PC-3 (cell line): ENCODE data around the gene KRT86. TPM values are rescaled to one million over a fixed set of nuclear protein-coding genes. Genes with fewer than 3 reads are reported as not detected.

Experiments used
- ATAC-seq: fragments of 200-7000 bp; cut with Tn5 transposase; 2 replicates; pipeline ENCODE4 v1.9.1; 2020; ENCODE audit warnings: mild to moderate bottlenecking, moderate library complexity
- BruUV-seq: library from RNA; stranded (reverse); fragments of 400-500 nt; replicated peaks from 2 replicates; lab custom pipeline; 2021; lab: Mats Ljungman, UMichigan
- CTCF ChIA-PET: fragments of 300-600 bp; sonication (Branson Sonifier 250); formaldehyde crosslinking; loops from one replicate; lab custom pipeline; 2022; ENCODE audit warnings: antibody characterized with exemption; lab: Charles Lee
- POLR2A ChIA-PET: fragments of 300-600 bp; sonication (Branson Sonifier 250); formaldehyde crosslinking; loops from one replicate; lab custom pipeline; 2022; ENCODE audit warnings: antibody characterized with exemption; ENCODE audit not compliant: unreplicated experiment; lab: Charles Lee
- DNase-seq: peaks from one replicate; pipeline ENCODE4 v3.0.0-alpha.2; 2015
- H2AFZ ChIP-seq: fragments of 300-600 bp; sonication (generic); 2 replicates; pipeline ENCODE4 v1.6.0; 2016; ENCODE audit warnings: antibody characterized with exemption, low read length
- H3F3A ChIP-seq: fragments of 300-600 bp; sonication (generic); one replicate; pipeline ENCODE4 v1.6.0; 2017; ENCODE audit warnings: antibody characterized with exemption, low read length, control low read depth, mild to moderate bottlenecking; ENCODE audit not compliant: unreplicated experiment
- H3K27ac ChIP-seq: fragments of 300-600 bp; sonication (generic); 2 replicates; pipeline ENCODE4 v1.5.1; 2016; ENCODE audit warnings: mild to moderate bottlenecking, low read length
- H3K27me3 ChIP-seq: fragments of 300-600 bp; sonication (generic); 2 replicates; pipeline ENCODE4 v1.6.1; 2016; ENCODE audit warnings: low read length, mixed read lengths
- H3K36me3 ChIP-seq: fragments of 300-600 bp; sonication (generic); 2 replicates; pipeline ENCODE4 v1.6.1; 2016; ENCODE audit warnings: low read depth, mixed run types, low read length, mixed read lengths
- H3K4me1 ChIP-seq: fragments of 300-600 bp; sonication (generic); 2 replicates; pipeline ENCODE4 v1.5.1; 2016; ENCODE audit warnings: low read length; ENCODE audit not compliant: insufficient read depth
- H3K4me2 ChIP-seq: fragments of 300-600 bp; sonication (generic); 2 replicates; pipeline ENCODE4 v1.6.0; 2016; ENCODE audit warnings: low read length
- H3K4me3 ChIP-seq: fragments of 300-600 bp; sonication (generic); 2 replicates; pipeline ENCODE4 v1.5.1; 2016; ENCODE audit warnings: mild to moderate bottlenecking, low read length, mixed read lengths
- H3K79me2 ChIP-seq: fragments of 300-600 bp; sonication (generic); 2 replicates; pipeline ENCODE4 v1.6.1; 2017; ENCODE audit warnings: low read length, mixed read lengths
- H3K9ac ChIP-seq: fragments of 300-600 bp; sonication (generic); 2 replicates; pipeline ENCODE4 v1.6.0; 2016; ENCODE audit warnings: mild to moderate bottlenecking, low read length
- H3K9me2 ChIP-seq: fragments of 300-600 bp; sonication (generic); replicated peaks from 2 replicates; pipeline ENCODE4 v1.6.1; 2016; ENCODE audit warnings: mixed run types, low read length, mixed read lengths
- H3K9me3 ChIP-seq: fragments of 300-600 bp; sonication (generic); 2 replicates; pipeline ENCODE4 v1.6.1; 2016; ENCODE audit warnings: low read length, mixed read lengths
- H4K20me1 ChIP-seq: fragments of 300-600 bp; sonication (generic); 2 replicates; pipeline ENCODE4 v1.6.1; 2016; ENCODE audit warnings: low read length, mixed read lengths
- CTCF ChIP-seq: fragments of 300-600 bp; sonication (generic); conservative IDR thresholded peaks from 2 replicates; pipeline ENCODE4 v1.5.1; 2017; ENCODE audit warnings: antibody characterized with exemption, low read depth, mild to moderate bottlenecking, low read length
- EZH2 ChIP-seq: fragments of 300-600 bp; sonication (generic); IDR thresholded peaks from one replicate; pipeline ENCODE4 v1.6.1; 2017; ENCODE audit warnings: antibody characterized with exemption, mild to moderate bottlenecking, low read length; ENCODE audit not compliant: unreplicated experiment
- EZH2phosphoT487 ChIP-seq: fragments of 300-600 bp; sonication (generic); IDR thresholded peaks from 2 replicates; pipeline ENCODE4 v1.6.1; 2018; ENCODE audit warnings: mild to moderate bottlenecking, antibody characterized with exemption, low read length, borderline replicate concordance
- intact Hi-C: fragments of 100-400 bp; cut with micrococcal nuclease; formaldehyde crosslinking; loops from 2 replicates; pipeline ENCODE4 v1.9.0; 2023
- total RNA-seq: library from RNA; depleted of rRNA; stranded (reverse); fragments of >200 nt; gene quantifications from 2 replicates; pipeline ENCODE4 v1.2.3, GENCODE V29; 2014

KRT86 gene
- total RNA-seq, 1 experiment from 2014 or later = 1.2 TPM

- ATAC-seq (no peak), DNase-seq (no peak)
- CTCF ChIA-PET = no interaction called here
- POLR2A ChIA-PET = no interaction called here
- intact Hi-C loops = no loop called here
- no peaks in the 10 kb centered on the region for H3K9me3 ChIP-seq
- H3K4me1 ChIP-seq = no peaks in the 10 kb centered on the region
- H3K4me2 ChIP-seq = no peak within 1 kb of the TSS
- H3F3A ChIP-seq = no peaks in the 10 kb centered on the region
- H3K9ac ChIP-seq = no peak within 1 kb of the TSS
- H3K9me2 ChIP-seq = no peaks in the 10 kb centered on the region
- H3K4me3 ChIP-seq = no peak within 1 kb of the TSS
- no TSS peak for BruUV-seq
- no peaks in the 10 kb centered on the region for H3K27me3 ChIP-seq
- H3K79me2 ChIP-seq = no peaks in the 10 kb centered on the region
- H2AFZ ChIP-seq = no peak within 1 kb of the TSS
- no peaks in the 10 kb centered on the region for H4K20me1 ChIP-seq
- H3K27ac ChIP-seq = no peak within 1 kb of the TSS
- no peak for TF ChIP-seq CTCF
- H3K36me3 ChIP-seq = no peaks in the 10 kb centered on the region
These were observed 46.4 kb downstream of the KRT86 start, which contains the start of gene KRT83 for GRCh38 chr12:52320784-52321400. Gene KRT83, minus strand, starts transcription at chr12:52321398. Its CDS starts 63 bp downstream, at chr12:52321335.

DNA sequence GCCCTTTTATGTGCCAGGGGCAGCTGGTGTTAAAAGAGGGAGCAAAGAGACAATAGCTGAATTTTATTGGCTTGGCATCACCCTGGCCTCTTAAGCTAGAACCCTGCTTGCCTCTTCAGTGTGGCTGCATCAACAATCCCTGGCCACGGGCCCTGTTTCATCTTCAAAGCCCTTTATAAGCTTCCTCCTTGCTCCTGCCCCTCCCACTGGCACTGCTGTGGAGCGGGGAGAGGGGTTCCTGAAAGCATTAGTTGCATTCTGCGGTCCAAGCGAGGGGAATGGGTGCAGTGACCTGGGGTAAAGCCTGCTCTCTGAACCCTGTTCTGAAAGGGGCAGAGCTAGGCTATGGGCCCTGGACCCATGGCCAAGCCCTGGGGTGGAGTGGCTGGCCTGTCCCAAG, 47.0 kb downstream of the KRT86 start:
- Histone ChIP-seq H3K4me1 (no peaks in the 10 kb centered on the region), H3F3A (no peaks in the 10 kb centered on the region), H3K9me3 (no peaks in the 10 kb centered on the region), H4K20me1 (no peaks in the 10 kb centered on the region), H3K4me3 (no peak overlapping the region), H3K36me3 (no peaks in the 10 kb centered on the region), H3K79me2 (no peaks in the 10 kb centered on the region), H3K27ac (no peak overlapping the region), H3K27me3 (no peaks in the 10 kb centered on the region), H2AFZ (no peak overlapping the region), H3K9ac (no peak overlapping the region), H3K4me2 (no peak overlapping the region), H3K9me2 (no peaks in the 10 kb centered on the region)
- TF ChIP-seq CTCF = no peak
- no peak for TF ChIP-seq EZH2
- no peak for TF ChIP-seq EZH2phosphoT487
- ChIA-PET POLR2A (interaction anchor here (0.6 kb wide), 1 partner anchor 1543 kb away, joined by 4 read pairs; no protein-coding TSS in a partner anchor), CTCF (no interaction called here)
- DNase-seq (no peak), ATAC-seq (no peak)
- intact Hi-C loops = no loop called here
- no TSS peak for BruUV-seq

DNA sequence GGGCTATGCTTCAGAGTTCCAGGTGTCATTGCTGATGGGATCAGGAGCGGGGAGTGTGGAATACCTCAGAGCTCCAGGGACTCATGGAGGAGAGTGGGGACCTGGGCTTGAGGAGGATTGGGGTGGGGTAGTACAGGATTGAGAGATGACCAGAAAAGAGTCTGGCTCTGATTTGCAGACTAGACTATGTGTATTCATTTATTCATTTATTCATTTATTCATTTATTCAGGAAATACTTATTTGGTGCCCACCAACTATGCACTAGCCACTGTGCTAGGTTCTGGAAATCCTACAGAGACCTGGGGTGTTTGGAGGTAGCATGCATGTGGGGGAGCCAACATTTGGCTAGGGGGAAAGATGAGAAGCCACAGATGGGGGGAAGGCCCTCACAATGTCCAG, 47.6 kb downstream of the KRT86 start:
- no peaks in the 10 kb centered on the region for H3K9me3 ChIP-seq
- H3K4me2 ChIP-seq = no peak overlapping the region
- H3K36me3 ChIP-seq = no peaks in the 10 kb centered on the region
- no peaks in the 10 kb centered on the region for H3F3A ChIP-seq
- no peaks in the 10 kb centered on the region for H3K27me3 ChIP-seq
- no peaks in the 10 kb centered on the region for H3K9me2 ChIP-seq
- POLR2A ChIA-PET = interaction anchor here (0.6 kb wide), 2 partner anchors 37 to 1543 kb away, joined by 3 to 4 read pairs; no protein-coding TSS in a partner anchor
- no TSS peak for BruUV-seq
- CTCF ChIA-PET = no interaction called here
- intact Hi-C loops = no loop called here
- no peak overlapping the region for H2AFZ ChIP-seq
- peaks cover 3% of the 10 kb centered on the region; the same call in 1 of the 2 replicates for H3K4me1 ChIP-seq
- no peak overlapping the region for H3K9ac ChIP-seq
- H3K4me3 ChIP-seq = no peak overlapping the region
- no peak overlapping the region for H3K27ac ChIP-seq
- no peak for TF ChIP-seq CTCF
- no peak for TF ChIP-seq EZH2phosphoT487
- DNase-seq (no peak), ATAC-seq (no peak)
- no peaks in the 10 kb centered on the region for H3K79me2 ChIP-seq
- no peaks in the 10 kb centered on the region for H4K20me1 ChIP-seq
